NCI-H1930 (cell line): ENCODE results near the gene SPECC1.
A peak's percentile ranks its signal among the peaks of the same experiment; 100 is the strongest.
"Not testable (repeated sequence)": the region's sequence is repeated elsewhere in the genome, so short reads cannot be mapped to it uniquely, and the experiment has no call there.

ENCODE experiments used
- DNase-seq, 2 experiments: peaks; one replicate each; lab custom pipeline; 2025; lab: John Stamatoyannopoulos, UW

The SPECC1 gene

GRCh38 chr17:20235747-20236146 is 226.6 kb downstream of the SPECC1 start:
- DNase-seq, result no peak

- DNase-seq, result no peak
These were observed 227.5 kb downstream of the SPECC1 start for GRCh38 chr17:20236578-20237227.

GRCh38 chr17:20239776-20240175 is 230.6 kb downstream of the SPECC1 start:
- not testable (repeated sequence) for DNase-seq

- no peak for DNase-seq
These were observed 232.7 kb downstream of the SPECC1 start for GRCh38 chr17:20241855-20242254.

GRCh38 chr17:20242271-20242670 is 233.1 kb downstream of the SPECC1 start:
- no peak for DNase-seq

GRCh38 chr17:20243524-20243923 is 234.4 kb downstream of the SPECC1 start:
- DNase-seq, result no peak

GRCh38 chr17:20244671-20245070 is 235.5 kb downstream of the SPECC1 start:
- no peak for DNase-seq

- DNase-seq, result no peak
These were observed 237.5 kb downstream of the SPECC1 start for GRCh38 chr17:20246692-20247091.

GRCh38 chr17:20253323-20253722 is 244.2 kb downstream of the SPECC1 start:
- DNase-seq, result no peak

- DNase-seq, result no peak
These were observed 245.4 kb downstream of the SPECC1 start for GRCh38 chr17:20254541-20254940.

GRCh38 chr17:20256144-20256543 is 247.0 kb downstream of the SPECC1 start:
- peak; percentile 52 to 81 for DNase-seq

GRCh38 chr17:20257008-20257407 is 247.8 kb downstream of the SPECC1 start:
- no peak for DNase-seq

GRCh38 chr17:20257798-20258197 is 248.6 kb downstream of the SPECC1 start:
- no peak for DNase-seq

GRCh38 chr17:20259668-20260067 is 250.5 kb downstream of the SPECC1 start:
- DNase-seq, result no peak

- DNase-seq, result no peak
These were observed 251.1 kb downstream of the SPECC1 start for GRCh38 chr17:20260268-20260667.

- no peak for DNase-seq
These were observed 253.3 kb downstream of the SPECC1 start for GRCh38 chr17:20262226-20263114.

- not testable (repeated sequence) for DNase-seq
These were observed 253.9 kb downstream of the SPECC1 start for GRCh38 chr17:20263115-20263433.

GRCh38 chr17:20263595-20263994 is 254.4 kb downstream of the SPECC1 start:
- peak in 1 of 2 experiments; percentile 69 for DNase-seq

GRCh38 chr17:20264996-20265395 is 255.8 kb downstream of the SPECC1 start:
- no peak for DNase-seq

- DNase-seq, result no peak
These were observed 257.8 kb downstream of the SPECC1 start for GRCh38 chr17:20266806-20267458.

- no peak for DNase-seq
These were observed 258.3 kb downstream of the SPECC1 start for GRCh38 chr17:20267459-20267842.

GRCh38 chr17:20270369-20270768 is 261.2 kb downstream of the SPECC1 start:
- no peak for DNase-seq

- no peak for DNase-seq
These were observed 262.0 kb downstream of the SPECC1 start for GRCh38 chr17:20271011-20271610.
